Esophagus muscularis mucosa (tissue), 4 donors: ENCODE data around the gene GOT1. TPM values are rescaled to one million over a fixed set of nuclear protein-coding genes. Genes with fewer than 3 reads are reported as not detected.

Experiments
- DNase-seq: peaks from one replicate; pipeline ENCODE4 v3.0.0-alpha.2; 2017; ENCODE audit errors: extremely low spot score
- H3K27ac ChIP-seq, 4 donors: fragments of 200-600 bp; sonication (generic); replicated peaks in 1 of 4; 1 replicate in 3 of 4; 2 replicates in 1 of 4; pipeline ENCODE4 v1.5.1; 2016 to 2019; ENCODE audit warnings: mild to moderate bottlenecking in 1 of 4
- H3K27me3 ChIP-seq, 4 donors: fragments of 200-600 bp; sonication (generic); one replicate each; pipeline versions ENCODE4 v1.5.1 to v1.6.0; 2016 to 2019
- H3K36me3 ChIP-seq, 4 donors: fragments of 200-600 bp; sonication (generic); one replicate each; pipeline ENCODE4 v1.5.1; 2016 to 2019
- H3K4me1 ChIP-seq, 4 donors: fragments of 200-600 bp; sonication (generic); one replicate each; pipeline ENCODE4 v1.5.1; 2016 to 2019
- H3K4me3 ChIP-seq, 4 donors: fragments of 200-600 bp; sonication (generic); 1 replicate in 2 of 4; 2 replicates in 2 of 4; pipeline ENCODE4 v1.5.1; 2016 to 2019; ENCODE audit warnings: mild to moderate bottlenecking in 4 of 4, moderate library complexity in 1 of 4
- H3K9me3 ChIP-seq, 4 donors: fragments of 200-600 bp; sonication (generic); 1 replicate in 3 of 4; 2 replicates in 1 of 4; pipeline ENCODE4 v1.5.1; 2016 to 2019
- EP300 ChIP-seq: sonication (generic); formaldehyde crosslinking; IDR thresholded peaks from one replicate; pipeline ENCODE4 v1.6.1; 2017; ENCODE audit warnings: antibody characterized with exemption
- POLR2A ChIP-seq: fragments of 450-650 bp; IDR thresholded peaks from one replicate; pipeline ENCODE4 v1.6.1; 2017; ENCODE audit warnings: antibody characterized with exemption, moderate library complexity, mild to moderate bottlenecking, low read depth
- POLR2AphosphoS5 ChIP-seq, 2 donors: sonication (generic); formaldehyde crosslinking; IDR thresholded peaks; one replicate each; pipeline ENCODE4 v1.6.1; 2017; ENCODE audit warnings: antibody characterized with exemption in 2 of 2
- WGBS: methylation state at CpG from one replicate; pipeline ENCODE4 v1.1.5; 2018; 5-methylcytosine and 5-hydroxymethylcytosine counted together
- intact Hi-C: fragments of 100-400 bp; cut with DNase I; formaldehyde crosslinking; loops from one replicate; pipeline ENCODE4 v1.15.1; 2023
- total RNA-seq, 4 donors: library from RNA; depleted of rRNA; stranded (reverse); fragments of >200 nt; gene quantifications; one replicate each; pipeline versions ENCODE4 v1.1.0 to v1.2.1, GENCODE V29; 2016
- TF ChIP-seq, protein P1 (sequence below), 3 experiments: fragments of 200-600 bp in 2 of 3; fragments of 450-650 bp in 1 of 3; sonication (generic) in 2 of 3; IDR thresholded peaks; one replicate each; pipeline ENCODE4 v1.5.1; 2017 to 2019; ENCODE audit warnings: antibody characterized with exemption in 3 of 3, mild to moderate bottlenecking in 2 of 3, moderate library complexity in 1 of 3

The GOT1 gene
- total RNA-seq, 4 donors from 2014 or later: 31.0 to 37.4 (median 36.0) TPM

DNA sequence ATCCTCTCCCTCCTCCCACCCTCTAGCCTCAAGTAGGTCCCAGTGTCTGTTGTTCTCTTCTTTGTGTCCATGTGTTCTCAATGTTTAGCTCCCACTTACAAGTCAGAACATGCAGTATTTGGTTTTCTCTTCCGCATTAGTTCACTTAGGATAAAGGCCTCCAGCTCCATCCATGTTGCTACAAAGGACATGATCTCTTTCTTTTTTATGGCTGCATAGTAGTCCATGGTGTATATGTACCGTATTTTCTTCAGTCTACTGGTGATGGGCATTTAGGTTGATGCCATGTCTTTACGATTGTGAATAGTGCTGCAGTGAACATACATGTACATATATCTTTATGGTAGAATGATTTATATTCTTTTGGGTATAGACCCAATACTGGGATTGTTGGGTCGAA lies 1.6 kb upstream of the GOT1 start:
- WGBS: 96% methylated on average over 4 of the region's 4 CpGs
- intact Hi-C loops: loop anchor here (10.0 kb wide), 1 partner anchor 283 kb away; no protein-coding TSS in a partner anchor
- Histone ChIP-seq H3K36me3 (peaks cover 0 to 9% (median 4%) of the 10 kb centered on the region in 4 donors), H3K4me1 (peaks cover 25 to 74% (median 68%) of the 10 kb centered on the region in 4 donors), H3K9me3 (no peaks in the 10 kb centered on the region), H3K27me3 (no peaks in the 10 kb centered on the region), H3K4me3 (peak overlapping the region in 3 of 4 donors; percentile 82 to 83 (median 83)), H3K27ac (peak overlapping the region; percentile 91 to 94 (median 92))
- no peak for TF ChIP-seq EP300
- TF ChIP-seq, protein P1, sequence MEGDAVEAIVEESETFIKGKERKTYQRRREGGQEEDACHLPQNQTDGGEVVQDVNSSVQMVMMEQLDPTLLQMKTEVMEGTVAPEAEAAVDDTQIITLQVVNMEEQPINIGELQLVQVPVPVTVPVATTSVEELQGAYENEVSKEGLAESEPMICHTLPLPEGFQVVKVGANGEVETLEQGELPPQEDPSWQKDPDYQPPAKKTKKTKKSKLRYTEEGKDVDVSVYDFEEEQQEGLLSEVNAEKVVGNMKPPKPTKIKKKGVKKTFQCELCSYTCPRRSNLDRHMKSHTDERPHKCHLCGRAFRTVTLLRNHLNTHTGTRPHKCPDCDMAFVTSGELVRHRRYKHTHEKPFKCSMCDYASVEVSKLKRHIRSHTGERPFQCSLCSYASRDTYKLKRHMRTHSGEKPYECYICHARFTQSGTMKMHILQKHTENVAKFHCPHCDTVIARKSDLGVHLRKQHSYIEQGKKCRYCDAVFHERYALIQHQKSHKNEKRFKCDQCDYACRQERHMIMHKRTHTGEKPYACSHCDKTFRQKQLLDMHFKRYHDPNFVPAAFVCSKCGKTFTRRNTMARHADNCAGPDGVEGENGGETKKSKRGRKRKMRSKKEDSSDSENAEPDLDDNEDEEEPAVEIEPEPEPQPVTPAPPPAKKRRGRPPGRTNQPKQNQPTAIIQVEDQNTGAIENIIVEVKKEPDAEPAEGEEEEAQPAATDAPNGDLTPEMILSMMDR (IDR thresholded peaks at IDR 0.05): no peak
- TF ChIP-seq POLR2A: no peak
- TF ChIP-seq POLR2AphosphoS5 (IDR thresholded peaks at IDR 0.05): no peak
- no peak for DNase-seq

DNA sequence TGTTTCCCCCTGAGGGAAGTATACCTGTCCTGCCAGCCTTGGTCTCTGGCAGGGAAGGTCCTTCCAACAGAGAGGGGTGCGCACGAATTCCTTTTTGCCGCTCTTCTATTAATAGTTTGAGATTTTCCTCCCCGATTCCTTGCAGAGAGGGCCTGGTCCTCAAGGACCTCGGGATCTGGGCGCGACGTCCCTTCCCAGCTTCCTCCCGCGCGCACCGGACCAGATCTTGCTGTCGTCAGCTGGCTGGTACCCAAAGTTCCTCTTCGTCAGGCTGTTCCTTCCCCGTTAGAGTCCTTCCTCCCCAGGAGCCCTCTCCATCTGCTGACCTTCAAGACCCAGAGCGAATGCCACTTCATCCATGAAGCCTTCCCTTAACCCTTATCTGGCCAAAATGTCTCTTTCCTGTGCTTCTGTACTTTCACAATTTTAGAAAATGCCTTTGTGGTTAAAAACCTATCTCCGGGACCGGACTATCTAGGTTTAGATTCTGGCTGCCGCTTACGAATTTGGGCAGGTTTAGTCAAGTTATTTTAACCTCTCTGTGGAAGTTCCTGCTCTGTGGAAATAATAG lies 851 bp upstream of the GOT1 start:
- TF ChIP-seq, protein P1 (IDR thresholded peaks at IDR 0.05): peak in 1 of 3 experiments; percentile 2
- TF ChIP-seq EP300 (no peak), POLR2A (no peak), POLR2AphosphoS5 (IDR thresholded peaks at IDR 0.05) (peak in 1 of 2 donors; percentile 39)
- DNase-seq: no peak
- Histone ChIP-seq H3K27ac (peak overlapping the region; percentile 91 to 94 (median 92)), H3K4me1 (peaks cover 25 to 67% (median 61%) of the 10 kb centered on the region in 4 donors), H3K36me3 (peaks cover 0 to 9% (median 4%) of the 10 kb centered on the region in 4 donors), H3K27me3 (no peaks in the 10 kb centered on the region), H3K9me3 (no peaks in the 10 kb centered on the region), H3K4me3 (peak overlapping the region; percentile 82 to 83 (median 83))
- intact Hi-C loops: loop anchor here (10.0 kb wide), 1 partner anchor 284 kb away; no protein-coding TSS in a partner anchor
- WGBS: 1% methylated on average over 19 of the region's 20 CpGs

DNA sequence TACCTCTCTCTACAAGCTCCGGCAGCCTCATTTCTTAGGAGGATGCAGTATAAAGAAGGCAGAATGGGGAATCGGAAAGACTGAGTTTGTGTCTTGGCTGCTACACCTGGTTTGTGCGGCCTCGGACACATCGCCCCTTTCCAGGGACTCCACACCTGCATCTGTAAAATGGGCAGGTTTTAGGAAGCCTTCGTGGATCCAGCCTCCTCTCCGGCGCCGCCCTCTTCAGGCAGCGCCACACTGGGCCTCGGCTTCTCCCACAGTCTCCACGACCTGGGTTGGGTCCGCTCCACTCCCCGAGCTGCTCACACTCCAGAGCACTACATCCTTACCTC lies 341 bp downstream of the GOT1 start:
- peak overlapping the region; percentile 82 to 83 (median 83) for H3K4me3 ChIP-seq
- peak overlapping the region; percentile 83 to 94 (median 91) for H3K27ac ChIP-seq
- no peak for TF ChIP-seq POLR2AphosphoS5 (IDR thresholded peaks at IDR 0.05)
- no peak for TF ChIP-seq EP300
- TF ChIP-seq, protein P1 (IDR thresholded peaks at IDR 0.05): no peak
- TF ChIP-seq POLR2A: no peak
- no peaks in the 10 kb centered on the region for H3K27me3 ChIP-seq
- intact Hi-C loops: loop anchor here (10.0 kb wide), 1 partner anchor 285 kb away; no protein-coding TSS in a partner anchor
- DNase-seq: no peak
- 11% methylated on average over 12 of the region's 14 CpGs for WGBS
- no peaks in the 10 kb centered on the region for H3K9me3 ChIP-seq
- H3K4me1 ChIP-seq: peaks cover 25 to 63% (median 56%) of the 10 kb centered on the region in 4 donors
- H3K36me3 ChIP-seq: peaks cover 0 to 20% (median 13%) of the 10 kb centered on the region in 4 donors

DNA sequence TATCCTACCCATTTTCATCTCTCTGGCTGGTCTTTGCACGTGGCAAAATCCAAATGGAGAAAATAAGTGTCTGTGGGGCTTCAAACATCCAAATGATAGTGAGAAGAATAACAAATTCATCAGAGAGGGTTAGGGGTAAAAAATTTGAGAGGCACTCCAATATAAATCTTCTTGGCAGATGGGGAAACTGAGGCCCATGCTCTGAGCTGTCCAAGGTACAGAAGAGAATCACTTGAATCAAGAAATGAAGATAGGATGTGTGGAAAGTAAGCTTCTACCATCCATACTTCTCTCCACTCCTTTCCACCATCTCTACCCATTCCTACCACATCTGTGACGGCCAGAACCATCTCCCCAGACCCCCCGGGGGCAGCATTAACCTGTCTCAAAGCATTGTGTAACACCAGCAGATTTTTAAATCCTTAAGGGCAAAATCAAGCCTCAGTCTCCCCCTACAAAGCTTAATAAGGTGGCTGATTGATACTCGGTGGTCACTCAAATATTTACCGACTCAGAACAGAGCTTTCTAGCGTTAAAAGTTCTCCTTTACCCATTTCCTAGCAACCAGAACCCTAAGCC lies 818 bp downstream of the GOT1 start:
- DNase-seq: no peak
- Histone ChIP-seq H3K27me3 (no peaks in the 10 kb centered on the region), H3K4me1 (peaks cover 22 to 58% (median 51%) of the 10 kb centered on the region in 4 donors), H3K27ac (peak overlapping the region; percentile 83 to 94 (median 91)), H3K4me3 (peak overlapping the region; percentile 82 to 83 (median 83)), H3K36me3 (peaks cover 0 to 25% (median 17%) of the 10 kb centered on the region in 4 donors), H3K9me3 (no peaks in the 10 kb centered on the region)
- intact Hi-C loops: loop anchor here (10.0 kb wide), 1 partner anchor 285 kb away; no protein-coding TSS in a partner anchor
- 31% methylated on average over 6 of the region's 6 CpGs for WGBS
- TF ChIP-seq POLR2AphosphoS5 (IDR thresholded peaks at IDR 0.05) (no peak), POLR2A (no peak), EP300 (no peak)
- TF ChIP-seq, protein P1 (IDR thresholded peaks at IDR 0.05): no peak
